Endothelial cell of umbilical vein (primary cell): Measurements from ENCODE around the gene PRR5L.

Experiments used
- CTCF ChIP-seq, 2 donors: IDR thresholded peaks; 1 replicate in 1 of 2; 2 replicates in 1 of 2; pipeline ENCODE4 v1.5.1; 2011; ENCODE audit warnings: low read length in 2 of 2, mild to moderate bottlenecking in 2 of 2, moderate library complexity in 2 of 2, control low read depth in 1 of 2, inconsistent platforms in 1 of 2, low read depth in 1 of 2; ENCODE audit not compliant: insufficient read depth in 1 of 2; ENCODE audit errors: extremely low read depth in 1 of 2
- EZH2 ChIP-seq: IDR thresholded peaks from 2 replicates; pipeline ENCODE4 v1.6.1; 2012; ENCODE audit warnings: borderline replicate concordance, low read depth, mild to moderate bottlenecking, moderate library complexity, low read length, inconsistent platforms; ENCODE audit not compliant: severe bottlenecking
- FOS ChIP-seq: IDR thresholded peaks from 2 replicates; pipeline ENCODE4 v1.6.1; 2011; ENCODE audit warnings: mild to moderate bottlenecking, low read length, moderate library complexity, borderline replicate concordance; ENCODE audit not compliant: insufficient read depth
- GATA2 ChIP-seq: IDR thresholded peaks from 2 replicates; pipeline ENCODE4 v1.7.0; 2011; ENCODE audit warnings: low read depth, mild to moderate bottlenecking, moderate library complexity, mixed read lengths, low read length; ENCODE audit not compliant: insufficient read length, insufficient read depth
- JUN ChIP-seq: IDR thresholded peaks from 2 replicates; pipeline ENCODE4 v1.6.1; 2011; ENCODE audit warnings: borderline replicate concordance, low read depth; ENCODE audit not compliant: insufficient read length, insufficient read depth
- MAX ChIP-seq: IDR thresholded peaks from 2 replicates; pipeline ENCODE4 v1.6.1; 2011; ENCODE audit not compliant: insufficient read depth, insufficient read length
- MYC ChIP-seq: IDR thresholded peaks from one replicate; pipeline ENCODE4 v1.6.1; 2011; ENCODE audit warnings: mild to moderate bottlenecking, low read depth, low read length
- POLR2A ChIP-seq: IDR thresholded peaks from 2 replicates; pipeline ENCODE4 v1.6.1; 2012; ENCODE audit warnings: low read depth, mild to moderate bottlenecking, control low read depth, low read length
- POLR2AphosphoS5 ChIP-seq: IDR thresholded peaks from 2 replicates; pipeline ENCODE4 v1.6.1; 2012; ENCODE audit warnings: low read depth, mild to moderate bottlenecking, control low read depth, low read length, moderate library complexity; ENCODE audit not compliant: insufficient read depth

- TF ChIP-seq CTCF (IDR thresholded peaks at IDR 0.05; ENCODE audit: extremely low read depth in 1 of 2, insufficient read depth in 1 of 2, low read depth in 1 of 2, low read length in 2 of 2) (no peak), POLR2A (no peak), MAX (no peak), FOS (no peak), POLR2AphosphoS5 (no peak), JUN (no peak), EZH2 (no peak), MYC (no peak), GATA2 (no peak)
These were observed 157.6 kb downstream of the PRR5L start for GRCh38 chr11:36453678-36454077.
